GM12875 (cell line): ENCODE measurements around the gene SALL4.

ENCODE experiments used
- H3K4me3 ChIP-seq: one replicate; pipeline ENCODE4 v1.5.1; 2011; ENCODE audit warnings: low read depth, low read length, control low read depth
- CTCF ChIP-seq: IDR thresholded peaks from 2 replicates; pipeline ENCODE4 v1.5.1; 2011; ENCODE audit warnings: low read depth, mild to moderate bottlenecking, control low read depth, inconsistent platforms, low read length, moderate library complexity, borderline replicate concordance; ENCODE audit not compliant: insufficient read depth

The SALL4 gene

GRCh38 chr20:51752343-51752951 is 49.9 kb downstream of the SALL4 start:
- no peak for TF ChIP-seq CTCF
- no peak overlapping the region for H3K4me3 ChIP-seq

- TF ChIP-seq CTCF, result no peak
- no peak overlapping the region for H3K4me3 ChIP-seq
Measured at GRCh38 chr20:51750770-51751388, 51.4 kb downstream of the SALL4 start.

GRCh38 chr20:51750037-51750769 is 52.1 kb downstream of the SALL4 start:
- no peak for TF ChIP-seq CTCF
- H3K4me3 ChIP-seq, result no peak overlapping the region

GRCh38 chr20:51749674-51750036 is 52.7 kb downstream of the SALL4 start:
- TF ChIP-seq CTCF, result no peak
- H3K4me3 ChIP-seq, result no peak overlapping the region

- TF ChIP-seq CTCF, result no peak
- no peak overlapping the region for H3K4me3 ChIP-seq
Measured at GRCh38 chr20:51747182-51747911, 55.0 kb downstream of the SALL4 start.

GRCh38 chr20:51745804-51746203 is 56.5 kb downstream of the SALL4 start:
- no peak overlapping the region for H3K4me3 ChIP-seq
- no peak for TF ChIP-seq CTCF
